Suprapubic skin (tissue), 4 donors: ENCODE results near the gene PTPN21. TPM values are rescaled to one million over a fixed set of nuclear protein-coding genes. Genes with fewer than 3 reads are reported as not detected.
"Not testable (repeated sequence)": the region's sequence is repeated elsewhere in the genome, so short reads cannot be mapped to it uniquely, and the experiment has no call there.

Source experiments
- DNase-seq, 2 donors: peaks; one replicate each; pipeline ENCODE4 v3.0.0-alpha.2; 2019; ENCODE audit warnings: low spot score in 2 of 2
- H3K27ac ChIP-seq: fragments of 200-600 bp; sonication (generic); one replicate; pipeline ENCODE4 v1.5.1; 2019
- H3K27me3 ChIP-seq: fragments of 200-600 bp; sonication (generic); one replicate; pipeline ENCODE4 v1.5.1; 2019
- H3K36me3 ChIP-seq: fragments of 200-600 bp; sonication (generic); one replicate; pipeline ENCODE4 v1.5.1; 2019
- H3K4me1 ChIP-seq: fragments of 200-600 bp; sonication (generic); one replicate; pipeline ENCODE4 v1.5.1; 2019
- H3K4me3 ChIP-seq: fragments of 200-600 bp; sonication (generic); one replicate; pipeline ENCODE4 v1.5.1; 2019; ENCODE audit warnings: mild to moderate bottlenecking
- H3K9me3 ChIP-seq: fragments of 200-600 bp; sonication (generic); one replicate; pipeline ENCODE4 v1.5.1; 2019
- CTCF ChIP-seq, 2 donors: fragments of 200-600 bp in 1 of 2; fragments of 450-650 bp in 1 of 2; sonication (generic) in 1 of 2; IDR thresholded peaks; one replicate each; pipeline ENCODE4 v1.5.1; 2016 to 2019; ENCODE audit warnings: antibody characterized with exemption in 2 of 2, mild to moderate bottlenecking in 1 of 2, moderate library complexity in 1 of 2
- EP300 ChIP-seq: sonication (generic); formaldehyde crosslinking; IDR thresholded peaks from one replicate; pipeline ENCODE4 v1.6.1; 2017; ENCODE audit warnings: antibody characterized with exemption
- POLR2A ChIP-seq, 2 donors: fragments of 450-650 bp; IDR thresholded peaks; one replicate each; pipeline ENCODE4 v1.6.1; 2017; ENCODE audit warnings: antibody characterized with exemption in 2 of 2, mild to moderate bottlenecking in 2 of 2, moderate library complexity in 2 of 2
- POLR2AphosphoS5 ChIP-seq, 3 donors: sonication (generic); formaldehyde crosslinking; IDR thresholded peaks; one replicate each; pipeline ENCODE4 v1.6.1; 2017; ENCODE audit warnings: antibody characterized with exemption in 3 of 3
- WGBS: methylation state at CpG from one replicate; pipeline ENCODE4 v1.1.5; 2018; 5-methylcytosine and 5-hydroxymethylcytosine counted together
- total RNA-seq, 4 donors: library from RNA; depleted of rRNA; stranded (reverse); fragments of >200 nt; gene quantifications; one replicate each; pipeline ENCODE4 v1.1.0, GENCODE V29; 2016

PTPN21 gene
- total RNA-seq, 4 donors from 2014 or later: 33.2 to 71.1 (median 39.9) TPM

GRCh38 chr14:88533064-88533602, 21.7 kb downstream of the PTPN21 start:
- Histone ChIP-seq H3K36me3 (peaks cover 19% of the 10 kb centered on the region), H3K27ac (no peak overlapping the region), H3K9me3 (no peaks in the 10 kb centered on the region), H3K4me3 (no peak overlapping the region), H3K4me1 (no peaks in the 10 kb centered on the region), H3K27me3 (no peaks in the 10 kb centered on the region)
- WGBS: 94% methylated on average over 6 of the region's 6 CpGs
- DNase-seq: no peak
- no peak for TF ChIP-seq POLR2A (IDR thresholded peaks at IDR 0.05)
- TF ChIP-seq EP300: no peak
- no peak for TF ChIP-seq POLR2AphosphoS5 (IDR thresholded peaks at IDR 0.05)
- no peak for TF ChIP-seq CTCF (IDR thresholded peaks at IDR 0.05)

GRCh38 chr14:88529889-88530288, 24.9 kb downstream of the PTPN21 start:
- DNase-seq, H3K4me3 ChIP-seq, H3K4me1 ChIP-seq, H3K27ac ChIP-seq, H3K9me3 ChIP-seq, H3K27me3 ChIP-seq: not testable (repeated sequence)
- H3K36me3 ChIP-seq: peaks cover 12% of the 10 kb centered on the region
- WGBS: 100% methylated on average over 1 of the region's 1 CpG

GRCh38 chr14:88522393-88522792, 32.4 kb downstream of the PTPN21 start:
- WGBS: 77% methylated on average over 3 of the region's 3 CpGs
- Histone ChIP-seq H3K36me3 (no peaks in the 10 kb centered on the region), H3K4me1 (no peaks in the 10 kb centered on the region), H3K9me3 (no peaks in the 10 kb centered on the region), H3K27me3 (no peaks in the 10 kb centered on the region), H3K4me3 (no peak overlapping the region), H3K27ac (no peak overlapping the region)
- DNase-seq: no peak
- TF ChIP-seq EP300: no peak

GRCh38 chr14:88521818-88522217, 33.0 kb downstream of the PTPN21 start:
- no peaks in the 10 kb centered on the region for H3K4me1 ChIP-seq
- no peaks in the 10 kb centered on the region for H3K36me3 ChIP-seq
- no peak overlapping the region for H3K27ac ChIP-seq
- TF ChIP-seq POLR2AphosphoS5 (IDR thresholded peaks at IDR 0.05) (no peak), POLR2A (IDR thresholded peaks at IDR 0.05) (no peak), CTCF (IDR thresholded peaks at IDR 0.05) (no peak), EP300 (no peak)
- WGBS: 91% methylated on average over 3 of the region's 3 CpGs
- no peak overlapping the region for H3K4me3 ChIP-seq
- H3K27me3 ChIP-seq: no peaks in the 10 kb centered on the region
- no peak for DNase-seq
- no peaks in the 10 kb centered on the region for H3K9me3 ChIP-seq

- H3K4me1 ChIP-seq: no peaks in the 10 kb centered on the region
Measured at GRCh38 chr14:88519907-88520306, 34.9 kb downstream of the PTPN21 start.

More at GRCh38 chr14:88519907-88520306, 34.9 kb downstream of the PTPN21 start:
- H3K27ac ChIP-seq: no peak overlapping the region
- no peak for TF ChIP-seq POLR2A (IDR thresholded peaks at IDR 0.05)
- TF ChIP-seq POLR2AphosphoS5 (IDR thresholded peaks at IDR 0.05): no peak
- no peak for TF ChIP-seq CTCF (IDR thresholded peaks at IDR 0.05)
- no peak for TF ChIP-seq EP300
- no peak overlapping the region for H3K4me3 ChIP-seq
- H3K27me3 ChIP-seq: no peaks in the 10 kb centered on the region
- no peak for DNase-seq
- H3K36me3 ChIP-seq: peaks cover 9% of the 10 kb centered on the region
- WGBS: 90% methylated on average over 2 of the region's 2 CpGs
- no peaks in the 10 kb centered on the region for H3K9me3 ChIP-seq
